ENCODE data around the gene ASGR1.

DNA sequence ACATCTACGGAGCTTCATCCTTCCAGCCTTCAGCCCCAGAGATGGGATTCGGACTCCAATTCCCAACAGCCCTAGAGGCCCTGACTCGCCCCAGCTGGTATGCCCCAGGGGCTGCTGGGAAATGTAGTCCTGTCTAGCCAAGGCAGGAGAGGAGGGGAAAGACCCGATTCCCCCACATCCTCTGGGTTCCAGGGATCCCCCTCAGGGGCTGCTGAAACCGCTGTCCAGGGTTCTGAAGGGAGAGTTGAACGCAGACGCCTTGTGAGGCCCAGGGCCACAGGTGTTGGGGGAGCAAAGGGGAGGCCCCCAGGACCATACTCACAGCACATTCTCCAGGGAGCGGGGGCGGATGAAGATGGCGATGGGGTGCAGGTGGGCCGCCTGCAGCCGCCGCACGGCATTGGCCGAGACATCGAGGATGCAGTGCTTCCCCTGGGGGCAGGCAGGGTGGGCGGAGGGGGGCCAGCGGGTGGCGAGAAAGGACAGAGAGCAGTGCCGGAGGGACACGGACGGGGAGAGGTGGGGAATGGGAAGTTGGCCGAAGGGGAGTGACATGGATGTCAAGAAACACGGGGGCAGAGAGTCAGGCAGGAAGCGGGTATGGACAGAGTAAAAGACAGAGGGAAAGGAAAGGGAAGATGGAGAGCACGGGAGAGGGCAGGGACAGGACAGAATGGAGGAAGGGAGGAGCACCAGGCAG is 12.6 kb upstream of the ASGR1 start:
- no peak for TF ChIP-seq TCF7L2 (IDR thresholded peaks at IDR 0.05; ENCODE audit: borderline replicate concordance, low read depth, low read length)
- TF ChIP-seq, protein P1, sequence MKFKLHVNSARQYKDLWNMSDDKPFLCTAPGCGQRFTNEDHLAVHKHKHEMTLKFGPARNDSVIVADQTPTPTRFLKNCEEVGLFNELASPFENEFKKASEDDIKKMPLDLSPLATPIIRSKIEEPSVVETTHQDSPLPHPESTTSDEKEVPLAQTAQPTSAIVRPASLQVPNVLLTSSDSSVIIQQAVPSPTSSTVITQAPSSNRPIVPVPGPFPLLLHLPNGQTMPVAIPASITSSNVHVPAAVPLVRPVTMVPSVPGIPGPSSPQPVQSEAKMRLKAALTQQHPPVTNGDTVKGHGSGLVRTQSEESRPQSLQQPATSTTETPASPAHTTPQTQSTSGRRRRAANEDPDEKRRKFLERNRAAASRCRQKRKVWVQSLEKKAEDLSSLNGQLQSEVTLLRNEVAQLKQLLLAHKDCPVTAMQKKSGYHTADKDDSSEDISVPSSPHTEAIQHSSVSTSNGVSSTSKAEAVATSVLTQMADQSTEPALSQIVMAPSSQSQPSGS (tag by site-specific recombination; IDR thresholded peaks at IDR 0.05; ENCODE audit: low read depth), result no peak
- TF ChIP-seq, protein P2, sequence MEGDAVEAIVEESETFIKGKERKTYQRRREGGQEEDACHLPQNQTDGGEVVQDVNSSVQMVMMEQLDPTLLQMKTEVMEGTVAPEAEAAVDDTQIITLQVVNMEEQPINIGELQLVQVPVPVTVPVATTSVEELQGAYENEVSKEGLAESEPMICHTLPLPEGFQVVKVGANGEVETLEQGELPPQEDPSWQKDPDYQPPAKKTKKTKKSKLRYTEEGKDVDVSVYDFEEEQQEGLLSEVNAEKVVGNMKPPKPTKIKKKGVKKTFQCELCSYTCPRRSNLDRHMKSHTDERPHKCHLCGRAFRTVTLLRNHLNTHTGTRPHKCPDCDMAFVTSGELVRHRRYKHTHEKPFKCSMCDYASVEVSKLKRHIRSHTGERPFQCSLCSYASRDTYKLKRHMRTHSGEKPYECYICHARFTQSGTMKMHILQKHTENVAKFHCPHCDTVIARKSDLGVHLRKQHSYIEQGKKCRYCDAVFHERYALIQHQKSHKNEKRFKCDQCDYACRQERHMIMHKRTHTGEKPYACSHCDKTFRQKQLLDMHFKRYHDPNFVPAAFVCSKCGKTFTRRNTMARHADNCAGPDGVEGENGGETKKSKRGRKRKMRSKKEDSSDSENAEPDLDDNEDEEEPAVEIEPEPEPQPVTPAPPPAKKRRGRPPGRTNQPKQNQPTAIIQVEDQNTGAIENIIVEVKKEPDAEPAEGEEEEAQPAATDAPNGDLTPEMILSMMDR (tag by site-specific recombination; IDR thresholded peaks at IDR 0.05), result no peak
- TF ChIP-seq ZNF274 (IDR thresholded peaks at IDR 0.05; ENCODE audit: low read length), result no peak
- no peak for TF ChIP-seq ZNF274 (tag by site-specific recombination; IDR thresholded peaks at IDR 0.05; ENCODE audit: borderline replicate concordance)
- TF ChIP-seq FEZF1 (tag by site-specific recombination; IDR thresholded peaks at IDR 0.05), result no peak
- TF ChIP-seq ZNF677 (tag by site-specific recombination; IDR thresholded peaks at IDR 0.05), result no peak
- no peak for TF ChIP-seq GLI4 (tag by site-specific recombination; IDR thresholded peaks at IDR 0.05)
- TF ChIP-seq KLF9 (tag by site-specific recombination; IDR thresholded peaks at IDR 0.05; ENCODE audit: low read depth), result no peak
- TF ChIP-seq, protein P3, sequence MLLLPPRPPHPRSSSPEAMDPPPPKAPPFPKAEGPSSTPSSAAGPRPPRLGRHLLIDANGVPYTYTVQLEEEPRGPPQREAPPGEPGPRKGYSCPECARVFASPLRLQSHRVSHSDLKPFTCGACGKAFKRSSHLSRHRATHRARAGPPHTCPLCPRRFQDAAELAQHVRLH (tag by site-specific recombination; IDR thresholded peaks at IDR 0.05), result no peak
- TF ChIP-seq, protein P4, sequence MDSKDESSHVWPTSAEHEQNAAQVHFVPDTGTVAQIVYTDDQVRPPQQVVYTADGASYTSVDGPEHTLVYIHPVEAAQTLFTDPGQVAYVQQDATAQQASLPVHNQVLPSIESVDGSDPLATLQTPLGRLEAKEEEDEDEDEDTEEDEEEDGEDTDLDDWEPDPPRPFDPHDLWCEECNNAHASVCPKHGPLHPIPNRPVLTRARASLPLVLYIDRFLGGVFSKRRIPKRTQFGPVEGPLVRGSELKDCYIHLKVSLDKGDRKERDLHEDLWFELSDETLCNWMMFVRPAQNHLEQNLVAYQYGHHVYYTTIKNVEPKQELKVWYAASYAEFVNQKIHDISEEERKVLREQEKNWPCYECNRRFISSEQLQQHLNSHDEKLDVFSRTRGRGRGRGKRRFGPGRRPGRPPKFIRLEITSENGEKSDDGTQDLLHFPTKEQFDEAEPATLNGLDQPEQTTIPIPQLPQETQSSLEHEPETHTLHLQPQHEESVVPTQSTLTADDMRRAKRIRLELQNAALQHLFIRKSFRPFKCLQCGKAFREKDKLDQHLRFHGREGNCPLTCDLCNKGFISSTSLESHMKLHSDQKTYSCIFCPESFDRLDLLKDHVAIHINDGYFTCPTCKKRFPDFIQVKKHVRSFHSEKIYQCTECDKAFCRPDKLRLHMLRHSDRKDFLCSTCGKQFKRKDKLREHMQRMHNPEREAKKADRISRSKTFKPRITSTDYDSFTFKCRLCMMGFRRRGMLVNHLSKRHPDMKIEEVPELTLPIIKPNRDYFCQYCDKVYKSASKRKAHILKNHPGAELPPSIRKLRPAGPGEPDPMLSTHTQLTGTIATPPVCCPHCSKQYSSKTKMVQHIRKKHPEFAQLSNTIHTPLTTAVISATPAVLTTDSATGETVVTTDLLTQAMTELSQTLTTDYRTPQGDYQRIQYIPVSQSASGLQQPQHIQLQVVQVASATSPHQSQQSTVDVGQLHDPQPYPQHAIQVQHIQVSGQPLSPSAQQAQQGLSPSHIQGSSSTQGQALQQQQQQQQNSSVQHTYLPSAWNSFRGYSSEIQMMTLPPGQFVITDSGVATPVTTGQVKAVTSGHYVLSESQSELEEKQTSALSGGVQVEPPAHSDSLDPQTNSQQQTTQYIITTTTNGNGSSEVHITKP (tag by site-specific recombination; IDR thresholded peaks at IDR 0.05), result no peak
- no peak for TF ChIP-seq YY1 (tag by site-specific recombination; IDR thresholded peaks at IDR 0.05)
- TF ChIP-seq ZFP41 (tag by site-specific recombination; IDR thresholded peaks at IDR 0.05; ENCODE audit: borderline replicate concordance), result no peak
- no peak for TF ChIP-seq KLF10 (tag by site-specific recombination; IDR thresholded peaks at IDR 0.05)
- TF ChIP-seq MEIS1 (CRISPR knock-in tag; IDR thresholded peaks at IDR 0.05; ENCODE audit: borderline replicate concordance), result no peak

Data from HEK293 (cell line).